Effector CD4-positive, alpha-beta T cell (primary cell): ENCODE measurements around the gene RIT1.

Experiments
- DNase-seq: peaks from one replicate; pipeline ENCODE4 v3.0.0-alpha.2; 2020

RIT1 gene

DNA sequence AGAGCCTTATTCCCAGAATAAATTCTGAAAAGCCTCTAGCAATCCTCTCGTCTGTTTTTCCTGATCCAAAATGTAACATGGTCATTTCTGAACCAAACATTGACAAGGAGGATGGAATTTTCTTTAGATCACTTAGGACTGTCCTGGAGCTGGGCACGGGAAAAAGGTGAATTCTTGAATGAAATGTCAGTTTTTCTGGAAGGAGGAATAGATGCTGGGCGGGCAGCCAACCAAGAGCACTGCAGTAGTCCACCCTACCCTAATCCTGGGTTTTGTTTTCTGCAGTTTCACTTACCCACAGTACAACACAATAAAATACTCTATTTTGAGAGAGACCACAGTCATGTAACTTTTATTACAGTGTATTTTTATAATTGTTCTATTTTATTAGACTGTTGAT lies 20.9 kb downstream of the RIT1 start:
- no peak for DNase-seq

DNA sequence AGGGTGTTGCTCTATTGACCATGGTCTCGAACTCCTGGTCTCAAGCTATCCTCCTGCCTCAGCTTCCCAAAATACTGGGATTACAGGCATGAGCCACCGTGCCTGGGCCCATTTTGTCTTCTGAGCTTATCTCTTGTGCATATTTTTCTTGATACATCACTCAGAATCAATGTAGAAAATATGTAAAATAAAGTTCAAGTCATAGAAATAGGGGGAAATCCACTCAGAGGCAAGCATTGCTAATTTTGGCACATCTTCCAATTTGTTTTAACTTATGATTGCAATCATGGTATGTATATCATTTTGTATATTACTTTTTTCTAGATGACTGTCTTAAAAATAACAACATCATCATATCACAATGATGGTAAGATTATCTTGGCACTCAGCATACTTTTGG lies 21.6 kb downstream of the RIT1 start:
- no peak for DNase-seq

DNA sequence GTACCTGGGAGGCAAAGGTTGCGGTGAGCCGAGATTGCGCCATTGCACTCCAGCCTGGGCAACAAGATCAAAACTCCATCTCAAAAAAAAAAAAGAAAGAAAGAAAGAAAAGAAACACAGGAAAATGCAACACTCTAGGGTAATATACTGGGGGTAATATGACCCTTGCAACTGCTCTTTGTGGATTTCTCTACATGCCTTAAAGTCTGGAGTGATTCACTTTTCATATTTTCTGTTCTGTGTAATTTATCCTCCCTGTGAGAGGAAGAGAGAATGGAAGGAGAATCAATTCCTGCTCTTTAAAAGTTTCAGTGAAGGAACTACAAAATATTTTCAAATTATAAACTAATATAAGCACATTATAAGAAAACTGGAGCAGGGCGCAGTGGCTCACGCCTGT lies 22.7 kb downstream of the RIT1 start:
- DNase-seq = no peak

DNA sequence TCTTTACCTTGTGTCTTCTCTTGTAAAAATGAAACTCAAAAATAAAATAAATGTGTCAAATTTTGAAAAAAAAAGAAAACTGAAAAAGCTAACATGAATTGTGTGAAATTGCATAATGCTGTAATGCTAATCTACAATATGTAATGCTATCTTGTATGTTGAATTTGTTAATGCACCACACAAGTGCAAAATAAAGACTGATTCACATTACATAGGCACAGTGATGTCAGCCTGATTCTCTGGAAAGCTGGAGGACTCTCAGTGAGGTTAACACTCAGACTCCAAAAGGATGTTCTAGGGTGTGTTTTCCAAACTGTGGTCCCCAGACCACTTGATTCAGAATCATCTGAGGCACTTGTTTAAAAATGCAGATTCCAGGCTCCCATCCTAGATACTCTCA lies 26.2 kb downstream of the RIT1 start:
- no peak for DNase-seq

DNA sequence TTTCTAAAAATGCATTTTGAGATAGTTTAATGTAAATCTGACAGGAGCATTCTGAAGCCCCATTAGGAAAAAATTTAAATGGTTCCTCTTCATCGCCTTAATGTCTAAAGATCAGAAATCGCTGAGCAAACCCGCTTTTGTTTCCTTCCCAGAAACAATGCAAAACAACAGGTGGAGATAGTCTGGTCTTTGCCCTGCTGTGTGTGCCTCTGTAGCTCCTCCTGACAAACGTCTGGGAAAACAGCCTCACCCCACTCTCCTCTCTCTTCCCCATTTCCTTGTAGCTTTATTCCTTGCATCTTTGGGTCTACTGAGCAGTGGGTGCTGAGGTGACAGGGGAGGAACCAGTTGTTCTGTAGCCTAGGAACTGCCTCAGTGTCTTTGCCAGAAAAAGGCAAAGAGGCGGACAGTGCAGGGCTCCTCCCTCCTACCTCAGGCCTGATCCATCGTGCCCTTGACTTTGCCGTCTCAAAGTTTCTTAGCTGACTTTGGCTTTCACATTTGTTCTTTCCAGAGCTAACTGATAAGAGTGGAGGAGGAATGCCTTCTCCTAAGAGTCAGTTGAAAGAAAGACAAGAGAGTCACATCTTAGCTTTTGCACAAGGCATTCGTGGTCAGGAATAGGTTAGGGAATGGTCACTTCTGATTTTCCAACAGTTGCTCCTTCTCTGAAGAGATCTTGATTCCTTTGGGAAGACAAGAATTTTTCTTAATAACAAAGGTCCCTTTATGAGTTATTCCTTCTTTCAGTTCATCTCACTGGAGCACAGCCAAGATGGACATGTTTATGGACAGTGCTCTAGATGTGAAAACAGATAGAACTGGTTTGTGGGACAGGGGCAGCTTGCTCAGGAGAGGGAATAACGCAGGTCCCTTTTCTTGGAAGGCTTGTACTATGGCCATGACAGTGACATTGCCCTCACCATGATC lies 26.9 kb downstream of the RIT1 start:
- no peak for DNase-seq

DNA sequence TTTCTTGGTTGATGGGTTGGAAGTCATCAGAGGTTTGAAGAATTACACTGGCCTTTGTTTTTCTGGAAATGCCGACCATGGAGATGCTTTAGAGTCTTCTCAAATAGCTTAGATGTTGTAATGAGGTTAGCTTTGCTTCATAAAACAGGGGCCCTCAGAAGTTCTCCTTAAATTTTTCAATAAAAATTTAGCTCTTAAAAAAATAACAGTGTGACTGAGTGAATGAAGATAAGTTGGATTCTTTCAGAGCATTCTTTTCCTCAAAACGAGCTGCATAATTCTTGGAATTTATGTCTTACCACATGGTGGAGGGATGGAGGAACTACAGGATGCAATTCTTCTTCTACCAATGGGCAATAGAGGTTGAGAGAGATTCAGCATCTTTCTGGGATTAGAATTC lies 28.4 kb downstream of the RIT1 start:
- no peak for DNase-seq

DNA sequence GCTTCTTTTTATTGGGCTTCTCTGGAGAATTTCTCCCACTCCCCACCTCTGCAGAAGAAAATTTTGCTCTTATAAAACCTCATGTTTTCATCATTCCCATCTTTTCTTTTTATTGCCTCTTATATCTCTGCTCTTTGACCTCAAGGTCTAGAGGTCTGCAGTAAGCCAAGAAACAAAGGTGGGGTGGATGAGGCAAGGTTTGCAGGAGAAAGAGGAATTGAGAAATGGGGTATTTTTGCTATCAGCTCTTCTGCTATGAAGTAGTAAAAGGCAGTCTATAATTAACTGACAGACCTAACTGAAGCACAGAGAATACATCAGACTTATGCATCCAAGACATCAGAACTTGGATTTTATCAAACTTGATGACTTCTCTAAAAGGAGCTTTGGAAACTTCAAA lies 28.9 kb downstream of the RIT1 start:
- no peak for DNase-seq

DNA sequence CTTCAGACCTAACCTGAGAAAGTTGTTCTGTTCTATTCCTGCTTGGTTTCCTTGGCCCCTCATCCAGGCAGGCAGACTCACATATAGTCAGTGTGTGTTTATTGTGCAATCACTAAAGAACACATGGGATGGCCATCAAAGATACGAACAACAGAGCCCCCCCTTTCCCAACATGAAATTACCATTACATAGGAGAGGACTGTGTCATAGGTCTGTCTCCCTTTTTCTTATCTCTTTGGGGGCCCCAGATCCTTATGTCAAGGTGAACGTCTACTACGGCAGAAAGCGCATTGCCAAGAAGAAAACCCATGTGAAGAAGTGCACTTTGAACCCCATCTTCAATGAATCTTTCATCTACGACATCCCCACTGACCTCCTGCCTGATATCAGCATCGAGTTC lies 30.2 kb downstream of the RIT1 start:
- DNase-seq = no peak

DNA sequence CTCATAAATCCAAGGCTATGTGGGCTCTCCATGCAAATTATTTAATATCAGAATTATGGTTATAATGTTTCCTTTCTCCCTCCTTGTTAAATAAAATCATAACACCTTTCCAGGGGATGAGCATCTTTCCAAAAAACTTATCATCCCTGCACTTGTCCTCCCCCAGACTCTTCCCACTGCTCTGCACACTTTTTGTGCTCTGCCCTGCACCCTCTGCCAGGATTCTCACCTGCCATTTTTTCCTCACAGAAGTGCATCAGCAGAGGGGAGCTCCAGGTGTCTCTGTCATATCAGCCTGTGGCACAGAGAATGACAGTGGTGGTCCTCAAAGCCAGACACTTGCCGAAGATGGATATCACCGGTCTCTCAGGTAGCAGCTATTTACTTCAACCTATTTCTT lies 30.9 kb downstream of the RIT1 start:
- no peak for DNase-seq

DNA sequence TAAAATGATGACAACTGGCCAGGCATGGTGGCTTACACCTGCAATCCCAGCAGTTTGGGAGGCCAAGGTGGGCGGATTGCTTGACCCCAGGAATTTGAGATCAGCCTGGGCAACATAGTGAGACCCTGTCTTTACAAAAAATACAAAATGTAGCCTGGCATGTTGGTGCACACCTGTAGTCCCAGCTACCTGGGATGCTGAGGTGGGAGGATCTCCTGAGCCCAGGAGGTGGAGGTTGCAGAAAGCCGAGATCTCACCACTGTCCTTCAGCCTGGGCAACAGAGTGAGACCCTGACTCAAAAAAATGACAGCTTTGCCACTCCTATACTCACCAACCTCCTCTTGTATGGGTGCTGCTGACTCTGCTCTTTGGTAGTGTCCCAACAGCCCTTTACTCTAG lies 33.2 kb downstream of the RIT1 start:
- DNase-seq = no peak

DNA sequence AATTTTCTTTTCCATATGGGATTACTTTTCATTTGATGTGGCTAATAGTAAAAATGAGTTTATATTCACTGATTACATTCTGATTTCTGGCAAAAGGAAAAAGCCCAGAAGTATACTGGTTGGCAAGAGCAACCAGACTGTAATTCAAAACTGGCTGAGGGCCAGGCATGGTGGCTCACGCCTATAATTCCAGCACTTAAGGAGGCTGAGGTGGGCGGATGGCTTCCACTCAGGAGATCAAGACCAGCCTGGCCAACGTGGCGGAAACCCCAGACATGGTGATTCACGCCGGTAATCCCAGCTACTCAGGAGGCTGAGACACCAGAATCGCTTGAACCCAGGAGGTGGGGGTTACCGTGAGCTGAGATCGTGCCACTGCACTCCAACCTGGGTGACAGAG lies 37.3 kb downstream of the RIT1 start:
- no peak for DNase-seq

DNA sequence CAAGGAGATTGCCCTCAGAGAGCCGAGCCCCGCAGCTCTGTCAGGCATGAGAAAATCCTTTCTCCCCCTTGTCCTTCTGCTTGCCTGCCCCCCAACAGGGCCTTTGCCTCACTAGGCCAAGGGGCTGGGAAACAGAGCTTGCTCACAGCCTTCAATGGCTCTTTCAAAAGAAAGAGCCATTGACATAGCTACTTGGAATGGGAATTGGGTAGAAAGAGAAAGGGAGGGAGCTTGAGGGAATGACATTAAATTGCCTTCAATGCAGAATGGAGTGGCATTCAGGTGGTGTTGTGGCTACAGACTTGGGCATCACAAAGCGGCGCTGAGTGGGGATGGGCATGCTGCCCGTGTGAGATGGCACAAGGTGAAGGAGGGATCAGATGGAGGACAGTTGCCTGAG lies 38.6 kb downstream of the RIT1 start:
- DNase-seq = no peak

DNA sequence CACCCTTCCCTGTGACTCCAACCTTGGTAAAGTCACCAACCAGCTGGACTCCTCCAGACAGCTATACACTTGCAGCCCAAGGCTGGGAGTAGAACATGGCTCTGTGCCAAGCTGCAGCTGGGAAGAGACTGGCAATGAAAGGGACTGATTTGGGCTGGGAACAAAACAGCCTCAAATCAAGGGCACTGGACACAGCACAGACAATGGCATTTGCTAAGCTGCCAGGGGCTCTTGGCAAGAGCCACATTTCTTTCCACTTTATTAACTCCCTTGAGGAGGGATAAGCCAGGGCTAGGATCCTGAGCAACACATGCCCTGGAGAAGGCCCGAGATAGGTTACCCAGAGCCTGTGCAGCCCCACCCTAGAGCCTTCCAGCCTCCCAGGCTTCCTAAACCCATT lies 39.8 kb downstream of the RIT1 start:
- DNase-seq = no peak

DNA sequence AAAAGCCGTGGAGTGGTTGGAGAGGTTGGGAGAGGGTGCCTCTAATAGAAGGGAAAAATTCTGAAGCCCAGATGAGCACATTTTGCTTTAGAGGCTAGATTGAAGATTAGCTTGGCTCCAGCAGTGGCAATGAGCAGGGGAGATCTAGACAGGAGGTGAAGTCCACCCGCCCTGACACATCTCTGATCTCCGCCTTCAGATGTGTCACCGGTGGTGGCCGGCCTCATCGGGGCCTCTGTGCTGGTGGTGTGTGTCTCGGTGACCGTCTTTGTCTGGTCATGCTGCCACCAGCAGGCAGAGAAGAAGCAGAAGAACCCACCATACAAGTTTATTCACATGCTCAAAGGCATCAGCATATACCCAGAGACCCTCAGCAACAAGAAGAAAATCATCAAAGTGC lies 43.4 kb downstream of the RIT1 start:
- no peak for DNase-seq

DNA sequence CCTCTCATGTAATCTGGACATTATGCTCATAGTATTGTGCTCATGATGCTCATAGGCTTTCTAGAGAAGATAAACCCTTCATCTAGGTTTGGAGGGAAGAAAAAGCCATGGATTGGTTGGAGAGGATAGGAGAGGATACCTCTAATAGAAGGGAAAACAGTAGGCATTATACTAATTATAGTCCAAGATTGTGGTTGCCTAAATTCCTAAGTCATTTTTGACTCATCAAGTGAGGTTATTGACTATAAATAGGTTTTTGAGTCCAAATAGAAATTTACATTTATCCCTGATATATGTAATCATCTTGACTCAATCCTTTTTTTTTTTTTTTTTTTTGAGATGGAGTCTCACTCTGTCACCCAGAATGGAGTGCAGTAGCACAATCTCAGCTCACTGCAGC lies 46.8 kb downstream of the RIT1 start:
- no peak for DNase-seq

DNA sequence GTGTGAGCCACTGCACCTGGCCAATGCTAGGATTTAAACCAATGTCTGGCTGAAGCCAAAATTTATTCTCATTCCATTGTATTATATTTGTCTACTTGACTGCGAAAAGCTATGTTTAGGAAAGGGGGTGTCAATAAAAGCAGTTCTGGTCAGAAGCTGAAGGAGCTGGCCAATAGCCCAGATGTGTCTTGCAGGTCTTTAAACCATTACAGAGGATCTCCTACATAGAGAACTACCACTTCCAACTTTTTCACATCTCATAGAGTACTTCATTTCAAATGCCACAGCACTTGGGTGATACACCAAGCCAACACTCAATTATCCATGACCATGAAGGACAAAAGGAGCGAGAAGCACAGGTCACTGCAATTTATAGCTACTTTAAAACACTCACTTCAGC lies 49.3 kb downstream of the RIT1 start:
- no peak for DNase-seq

DNA sequence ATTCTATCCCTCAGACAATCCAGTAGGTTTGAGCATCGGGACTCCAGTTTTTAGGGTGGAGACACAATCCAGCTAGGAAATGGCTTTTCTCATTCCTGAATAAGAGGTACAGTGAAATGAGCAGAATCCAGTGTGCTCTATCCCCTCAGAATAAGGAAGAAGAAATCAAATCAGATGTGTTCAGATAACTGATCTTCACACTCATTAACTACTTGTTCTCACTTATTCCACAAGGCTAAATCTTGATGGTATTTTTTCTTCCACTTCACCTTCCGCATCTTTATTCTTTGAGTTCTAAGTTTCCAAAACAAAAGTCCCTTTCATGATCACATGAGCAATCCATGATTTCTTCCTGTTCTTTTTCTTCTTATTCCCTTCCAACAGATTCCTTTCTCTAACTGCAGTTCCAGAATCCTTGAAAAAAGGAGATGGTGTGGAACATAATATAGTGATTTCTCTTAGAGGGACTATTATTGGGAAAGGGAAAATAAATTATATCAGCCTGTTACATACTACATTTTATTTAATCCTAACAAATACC lies 50.1 kb downstream of the RIT1 start:
- no peak for DNase-seq

DNA sequence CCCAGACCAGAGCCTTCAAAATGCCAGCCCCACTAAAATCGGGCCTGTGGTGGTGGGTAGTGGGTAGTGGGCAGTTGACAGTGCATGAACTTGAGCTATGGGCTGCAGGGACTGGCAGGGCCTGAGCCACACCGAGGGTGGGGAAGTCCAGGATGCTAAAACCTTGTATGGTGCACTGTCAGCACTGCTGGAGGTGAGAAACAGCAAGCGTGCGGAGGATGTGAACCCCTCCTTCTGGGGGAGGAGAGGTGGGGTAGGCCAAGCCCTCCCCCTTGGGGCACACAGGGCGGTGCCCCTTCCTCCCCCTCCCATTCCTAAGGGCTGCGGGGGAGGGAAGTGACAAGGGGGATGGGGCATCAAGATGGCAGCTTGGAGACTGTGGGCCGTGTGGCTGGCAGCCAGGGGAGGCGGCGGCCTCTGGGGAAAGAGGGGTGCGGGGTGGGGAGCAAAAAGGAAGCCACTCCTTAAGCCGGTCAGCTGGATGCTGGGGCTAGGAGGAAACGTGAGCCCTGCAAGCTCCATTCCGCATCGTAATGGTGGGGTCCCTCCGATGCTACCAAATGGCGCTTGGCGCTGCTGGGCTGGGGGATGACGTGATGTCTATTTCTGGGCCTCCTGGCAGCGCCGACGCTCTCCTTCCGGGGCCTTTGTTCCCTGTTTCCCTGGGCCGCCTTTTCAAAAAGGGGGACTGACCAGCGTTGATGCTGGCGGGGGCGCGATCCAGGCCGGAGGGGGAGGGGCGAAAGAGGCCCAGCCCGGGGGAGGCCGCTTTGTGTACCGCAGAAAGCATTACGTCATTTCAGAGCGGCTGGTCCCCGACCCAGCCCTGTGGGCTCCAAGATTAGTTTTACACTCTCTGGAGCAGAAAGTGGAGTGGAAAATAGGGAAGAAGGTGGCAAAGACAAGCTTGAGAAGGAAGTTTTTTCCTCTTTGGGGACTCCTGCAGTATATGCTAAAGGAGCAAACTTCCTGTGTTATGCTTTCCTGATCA lies 51.0 kb downstream of the RIT1 start:
- DNase-seq = peak; percentile 32

DNA sequence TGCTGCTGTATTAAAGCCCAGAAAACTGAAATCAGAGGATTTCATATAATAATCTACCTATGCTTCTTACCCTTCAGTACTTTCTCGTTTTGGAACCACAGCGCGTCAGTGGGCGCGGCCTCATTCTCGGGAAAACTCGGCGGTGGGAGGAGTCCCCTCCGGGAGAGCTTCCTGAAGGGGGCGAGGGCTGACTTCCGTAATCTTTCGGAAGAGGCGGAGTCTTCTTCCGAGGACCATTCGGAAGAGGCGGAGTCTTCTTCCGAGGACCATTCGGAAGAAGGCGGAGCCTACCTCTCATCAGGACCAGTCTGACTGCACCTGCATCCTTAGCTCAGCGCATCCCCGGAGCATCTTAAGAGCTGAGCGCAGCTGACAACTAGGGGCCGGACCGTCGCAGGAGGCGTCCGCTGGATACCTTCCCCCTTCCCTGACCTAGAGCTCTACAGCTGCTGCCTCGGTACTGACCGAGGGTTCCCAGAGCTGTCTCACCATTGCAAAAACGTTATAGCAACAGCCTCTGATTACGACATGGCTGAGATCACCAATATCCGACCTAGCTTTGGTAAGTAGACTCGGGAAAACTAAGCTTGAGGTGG lies 51.8 kb downstream of the RIT1 start, which contains the start of gene SYT11:
Gene SYT11 (plus strand): TSS at position 334 of the 596 bp plus-strand sequence. CDS start 195 bp downstream, at position 529.
- DNase-seq = peak; percentile 85

DNA sequence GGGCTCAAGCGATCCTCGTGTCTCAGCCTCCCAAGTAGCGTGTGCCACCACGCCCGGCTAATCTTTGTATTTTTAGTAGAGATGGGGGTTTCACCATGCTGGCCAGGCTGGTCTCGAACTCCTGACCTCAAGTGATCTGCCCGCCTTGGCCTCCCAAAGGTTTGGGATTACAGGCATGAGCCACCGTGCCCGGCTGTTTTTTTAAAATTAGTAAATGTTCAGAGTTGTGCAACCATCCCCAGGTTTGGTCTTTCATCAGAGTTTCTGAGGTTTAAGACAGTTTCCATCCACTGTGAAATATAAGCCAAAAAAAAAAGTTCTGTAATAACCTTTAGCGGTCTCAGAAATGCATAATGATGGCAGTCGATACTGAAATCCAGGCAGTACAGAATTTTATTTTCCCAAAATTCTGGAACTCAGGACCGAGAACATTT lies 52.3 kb downstream of the RIT1 start:
- DNase-seq = no peak

DNA sequence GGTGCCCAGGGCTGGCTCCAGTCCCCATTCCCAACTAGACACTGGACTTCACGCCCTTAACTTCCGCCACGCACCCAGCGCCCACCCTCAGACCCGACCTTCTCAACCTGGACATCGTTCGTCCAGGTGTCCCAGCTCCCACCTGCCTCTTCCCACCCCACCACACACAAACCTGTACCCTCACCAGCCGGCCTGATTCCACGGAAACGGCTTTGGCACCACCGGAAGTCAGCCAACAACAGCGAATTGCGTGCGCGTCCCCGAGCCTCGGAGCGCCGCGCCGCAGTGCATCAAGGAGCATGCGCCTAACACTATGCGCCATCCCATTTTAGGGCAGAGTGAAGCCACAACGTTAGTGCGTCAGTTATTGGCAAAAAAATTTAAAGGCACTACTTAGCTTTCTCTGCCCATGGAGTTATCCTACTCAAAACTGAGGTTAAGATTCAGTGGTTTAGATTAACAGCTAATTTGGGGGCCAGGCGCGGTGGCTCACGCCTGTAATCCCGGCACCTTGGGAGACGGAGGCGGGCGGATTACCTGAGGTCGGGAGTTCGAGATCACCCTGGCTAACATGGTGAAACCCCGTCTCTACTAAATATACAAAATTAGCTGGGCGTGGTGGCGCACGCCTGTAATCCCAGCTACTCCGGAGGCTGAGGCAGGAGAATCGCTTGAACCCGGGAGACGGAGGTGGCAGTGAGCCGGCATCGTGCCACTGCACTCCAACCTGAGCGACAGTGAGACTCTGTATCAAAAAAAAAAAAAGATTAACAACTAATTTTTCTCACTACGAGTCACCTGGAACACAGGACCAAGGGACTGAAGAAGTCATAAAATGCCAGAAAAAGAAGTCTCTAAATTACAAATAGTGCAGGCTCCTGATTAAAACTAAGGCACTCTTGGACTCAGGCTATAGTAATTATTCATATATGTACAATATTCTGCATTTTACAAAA lies 53.9 kb downstream of the RIT1 start, which contains the start of gene GON4L:
Gene GON4L (minus strand): TSS at position 240 of the 956 bp plus-strand sequence. CDS start 3,434 bp downstream, outside the sequence.
- peak; percentile 85 for DNase-seq
